SK-N-SH treated with all-trans-retinoic acid at 6 μM for 48 hours (cell line): Measurements from ENCODE around the gene PLA2G1B.

ENCODE experiments used
- GLIS3 ChIP-seq: fragments of 250-450 bp; sonication (Bioruptor Pico); IDR thresholded peaks from 2 replicates; pipeline ENCODE4 v1.5.0; 2020; ENCODE audit warnings: mild to moderate bottlenecking, moderate library complexity
- RARB ChIP-seq: fragments of 250-450 bp; sonication (Bioruptor Pico); IDR thresholded peaks from 2 replicates; pipeline ENCODE4 v1.8.0; 2021; ENCODE audit warnings: mild to moderate bottlenecking, moderate library complexity
- TCF4 ChIP-seq: fragments of 250-450 bp; sonication (Bioruptor Pico); IDR thresholded peaks from 2 replicates; pipeline ENCODE4 v1.8.0; 2021; ENCODE audit warnings: mild to moderate bottlenecking, moderate library complexity, borderline replicate concordance
- ZFP30 ChIP-seq: fragments of 450-650 bp; formaldehyde crosslinking; IDR thresholded peaks from 2 replicates; pipeline ENCODE4 v1.5.0; 2022; ENCODE audit warnings: mild to moderate bottlenecking, moderate library complexity
- ZNF565 ChIP-seq: fragments of 450-650 bp; formaldehyde crosslinking; conservative IDR thresholded peaks from 2 replicates; pipeline ENCODE4 v1.5.0; 2020; ENCODE audit warnings: low read depth, mild to moderate bottlenecking, moderate library complexity
- TF ChIP-seq, protein P1 (sequence below): fragments of 250-450 bp; sonication (Bioruptor Pico); IDR thresholded peaks from 2 replicates; pipeline ENCODE4 v1.5.1; 2020; ENCODE audit warnings: low read depth, mild to moderate bottlenecking, moderate library complexity
- TF ChIP-seq, protein P2 (sequence below): fragments of 250-450 bp; sonication (Bioruptor Pico); IDR thresholded peaks from 2 replicates; pipeline ENCODE4 v1.5.1; 2021; ENCODE audit warnings: mild to moderate bottlenecking, moderate library complexity
- TF ChIP-seq, protein P3 (sequence below): fragments of 250-450 bp; sonication (Bioruptor Pico); IDR thresholded peaks from 2 replicates; pipeline ENCODE4 v1.8.0; 2020; ENCODE audit warnings: mild to moderate bottlenecking, moderate library complexity, borderline replicate concordance

DNA sequence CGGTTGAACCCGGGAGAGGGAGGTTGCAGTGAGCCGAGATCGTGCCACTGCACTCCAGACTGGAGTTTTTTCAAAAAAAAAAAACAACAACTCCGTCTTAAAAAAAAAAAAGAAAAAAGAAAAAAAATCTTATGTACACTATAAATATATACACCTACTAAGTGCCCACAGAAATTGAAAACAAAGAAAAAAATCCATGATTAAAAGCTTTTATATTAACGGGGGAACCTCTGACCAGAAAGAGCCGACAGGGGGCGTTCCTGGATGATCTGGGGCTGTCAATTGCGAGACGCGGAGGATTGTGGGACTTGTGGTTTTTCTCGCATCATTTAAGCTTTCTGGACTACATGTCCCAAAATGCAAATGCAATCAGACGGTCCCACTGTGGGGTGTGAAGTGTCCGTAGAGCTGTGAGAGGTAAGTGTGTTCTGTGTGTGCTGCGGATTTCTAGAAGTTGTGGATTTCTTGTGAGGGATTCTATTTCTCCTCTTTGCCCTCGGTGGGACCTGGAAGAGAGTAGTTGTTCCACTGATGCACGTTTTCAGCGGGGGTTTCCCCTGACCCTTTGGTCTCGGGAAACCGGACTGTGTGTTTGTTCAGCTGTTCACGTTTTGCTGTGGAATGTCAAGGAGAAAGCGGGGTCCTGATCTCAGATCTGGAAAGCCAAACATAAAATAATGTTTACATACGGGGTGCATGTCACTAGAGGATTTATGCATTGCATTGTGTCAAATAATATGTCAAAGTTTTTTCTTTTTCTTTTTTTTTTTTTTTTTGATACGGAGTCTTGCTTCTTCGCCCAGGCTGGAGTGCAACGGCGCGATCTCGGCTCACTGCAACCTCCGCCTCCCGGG lies 25.4 kb downstream of the PLA2G1B start, which contains the start of gene SIRT4:
- no peak for TF ChIP-seq ZFP30
- TF ChIP-seq TCF4 (CRISPR knock-in tag), result peak; percentile 84; the same call in 1 of the 2 replicates
- no peak for TF ChIP-seq GLIS3 (CRISPR knock-in tag)
- TF ChIP-seq, protein P1, sequence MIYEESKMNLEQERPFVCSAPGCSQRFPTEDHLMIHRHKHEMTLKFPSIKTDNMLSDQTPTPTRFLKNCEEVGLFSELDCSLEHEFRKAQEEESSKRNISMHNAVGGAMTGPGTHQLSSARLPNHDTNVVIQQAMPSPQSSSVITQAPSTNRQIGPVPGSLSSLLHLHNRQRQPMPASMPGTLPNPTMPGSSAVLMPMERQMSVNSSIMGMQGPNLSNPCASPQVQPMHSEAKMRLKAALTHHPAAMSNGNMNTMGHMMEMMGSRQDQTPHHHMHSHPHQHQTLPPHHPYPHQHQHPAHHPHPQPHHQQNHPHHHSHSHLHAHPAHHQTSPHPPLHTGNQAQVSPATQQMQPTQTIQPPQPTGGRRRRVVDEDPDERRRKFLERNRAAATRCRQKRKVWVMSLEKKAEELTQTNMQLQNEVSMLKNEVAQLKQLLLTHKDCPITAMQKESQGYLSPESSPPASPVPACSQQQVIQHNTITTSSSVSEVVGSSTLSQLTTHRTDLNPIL (CRISPR knock-in tag), result no peak
- TF ChIP-seq, protein P2, sequence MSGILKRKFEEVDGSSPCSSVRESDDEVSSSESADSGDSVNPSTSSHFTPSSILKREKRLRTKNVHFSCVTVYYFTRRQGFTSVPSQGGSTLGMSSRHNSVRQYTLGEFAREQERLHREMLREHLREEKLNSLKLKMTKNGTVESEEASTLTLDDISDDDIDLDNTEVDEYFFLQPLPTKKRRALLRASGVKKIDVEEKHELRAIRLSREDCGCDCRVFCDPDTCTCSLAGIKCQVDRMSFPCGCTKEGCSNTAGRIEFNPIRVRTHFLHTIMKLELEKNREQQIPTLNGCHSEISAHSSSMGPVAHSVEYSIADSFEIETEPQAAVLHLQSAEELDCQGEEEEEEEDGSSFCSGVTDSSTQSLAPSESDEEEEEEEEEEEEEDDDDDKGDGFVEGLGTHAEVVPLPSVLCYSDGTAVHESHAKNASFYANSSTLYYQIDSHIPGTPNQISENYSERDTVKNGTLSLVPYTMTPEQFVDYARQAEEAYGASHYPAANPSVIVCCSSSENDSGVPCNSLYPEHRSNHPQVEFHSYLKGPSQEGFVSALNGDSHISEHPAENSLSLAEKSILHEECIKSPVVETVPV, result no peak
- no peak for TF ChIP-seq ZNF565 (CRISPR knock-in tag)
- TF ChIP-seq, protein P3, sequence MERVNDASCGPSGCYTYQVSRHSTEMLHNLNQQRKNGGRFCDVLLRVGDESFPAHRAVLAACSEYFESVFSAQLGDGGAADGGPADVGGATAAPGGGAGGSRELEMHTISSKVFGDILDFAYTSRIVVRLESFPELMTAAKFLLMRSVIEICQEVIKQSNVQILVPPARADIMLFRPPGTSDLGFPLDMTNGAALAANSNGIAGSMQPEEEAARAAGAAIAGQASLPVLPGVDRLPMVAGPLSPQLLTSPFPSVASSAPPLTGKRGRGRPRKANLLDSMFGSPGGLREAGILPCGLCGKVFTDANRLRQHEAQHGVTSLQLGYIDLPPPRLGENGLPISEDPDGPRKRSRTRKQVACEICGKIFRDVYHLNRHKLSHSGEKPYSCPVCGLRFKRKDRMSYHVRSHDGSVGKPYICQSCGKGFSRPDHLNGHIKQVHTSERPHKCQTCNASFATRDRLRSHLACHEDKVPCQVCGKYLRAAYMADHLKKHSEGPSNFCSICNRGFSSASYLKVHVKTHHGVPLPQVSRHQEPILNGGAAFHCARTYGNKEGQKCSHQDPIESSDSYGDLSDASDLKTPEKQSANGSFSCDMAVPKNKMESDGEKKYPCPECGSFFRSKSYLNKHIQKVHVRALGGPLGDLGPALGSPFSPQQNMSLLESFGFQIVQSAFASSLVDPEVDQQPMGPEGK (CRISPR knock-in tag), result no peak
- no peak for TF ChIP-seq RARB
